Gastrocnemius medialis (tissue), 4 donors: Measurements from ENCODE around the gene ACVRL1. TPM values are rescaled to one million over a fixed set of nuclear protein-coding genes. Genes with fewer than 3 reads are reported as not detected.
A peak's percentile ranks its signal among the peaks of the same experiment; 100 is the strongest.

ENCODE experiments used
- ATAC-seq, 2 donors: fragments of 150-250 bp; one replicate each; pipeline ENCODE4 v1.9.1; 2016
- DNase-seq, 2 donors: peaks; one replicate each; pipeline ENCODE4 v3.0.0-alpha.2; 2019
- H3K27ac ChIP-seq, 4 donors: fragments of 200-600 bp; sonication (generic); 1 replicate in 1 of 4; 2 replicates in 3 of 4; pipeline ENCODE4 v1.5.1; 2016 to 2018; ENCODE audit warnings: mild to moderate bottlenecking in 2 of 4, moderate library complexity in 1 of 4
- H3K27me3 ChIP-seq, 3 donors: fragments of 200-600 bp; sonication (generic) in 2 of 3; 1 replicate in 1 of 3; 2 replicates in 2 of 3; pipeline versions ENCODE4 v1.5.1 to v1.6.0; 2016 to 2019; ENCODE audit warnings: mild to moderate bottlenecking in 1 of 3, moderate library complexity in 1 of 3
- H3K36me3 ChIP-seq, 2 donors: fragments of 200-600 bp; sonication (generic) in 1 of 2; one replicate each; pipeline ENCODE4 v1.5.1; 2017 to 2018
- H3K4me1 ChIP-seq, 2 donors: fragments of 200-600 bp; sonication (generic) in 1 of 2; one replicate each; pipeline ENCODE4 v1.5.1; 2016 to 2017; ENCODE audit warnings: mild to moderate bottlenecking in 2 of 2
- H3K4me3 ChIP-seq, 4 donors: fragments of 200-600 bp; sonication (generic) in 3 of 4; 1 replicate in 1 of 4; 2 replicates in 3 of 4; pipeline ENCODE4 v1.5.1; 2016 to 2019; ENCODE audit warnings: mild to moderate bottlenecking in 2 of 4
- H3K9me3 ChIP-seq, 3 donors: fragments of 200-600 bp; sonication (generic) in 2 of 3; 1 replicate in 1 of 3; 2 replicates in 2 of 3; pipeline ENCODE4 v1.5.1; 2016 to 2019
- POLR2A ChIP-seq, 2 donors: fragments of 450-650 bp; IDR thresholded peaks; one replicate each; pipeline ENCODE4 v1.6.1; 2017; ENCODE audit warnings: antibody characterized with exemption in 2 of 2, mild to moderate bottlenecking in 2 of 2, moderate library complexity in 2 of 2
- in situ Hi-C, 4 donors: fragments of 200-750 bp; cut with MboI; loops; one replicate each; pipeline versions ENCODE4 v1.15.0 to v1.8.0; 2017; ENCODE audit warnings: low sequenced_read_pairs in 4 of 4
- intact Hi-C: fragments of 100-400 bp; cut with DNase I; formaldehyde crosslinking; loops from one replicate; pipeline ENCODE4 v1.15.1; 2023; ENCODE audit warnings: low total_unique reads
- total RNA-seq, 4 donors: library from RNA; depleted of rRNA; stranded (reverse); fragments of >200 nt; gene quantifications; one replicate each; pipeline versions ENCODE4 v1.1.0 to v1.2.3, GENCODE V29; 2016
- TF ChIP-seq, protein P1 (sequence below), 5 experiments: fragments of 450-650 bp in 3 of 5; fragments of 200-600 bp in 2 of 5; sonication (generic) in 2 of 5; IDR thresholded peaks in 4 of 5; conservative IDR thresholded peaks in 1 of 5; 1 replicate in 4 of 5; 2 replicates in 1 of 5; pipeline ENCODE4 v1.5.1; 2016 to 2019; ENCODE audit warnings: antibody characterized with exemption in 5 of 5, mild to moderate bottlenecking in 3 of 5, moderate library complexity in 3 of 5

The ACVRL1 gene
- total RNA-seq, 4 donors from 2014 or later, result 37.1 to 53.5 (median 43.3) TPM

DNA sequence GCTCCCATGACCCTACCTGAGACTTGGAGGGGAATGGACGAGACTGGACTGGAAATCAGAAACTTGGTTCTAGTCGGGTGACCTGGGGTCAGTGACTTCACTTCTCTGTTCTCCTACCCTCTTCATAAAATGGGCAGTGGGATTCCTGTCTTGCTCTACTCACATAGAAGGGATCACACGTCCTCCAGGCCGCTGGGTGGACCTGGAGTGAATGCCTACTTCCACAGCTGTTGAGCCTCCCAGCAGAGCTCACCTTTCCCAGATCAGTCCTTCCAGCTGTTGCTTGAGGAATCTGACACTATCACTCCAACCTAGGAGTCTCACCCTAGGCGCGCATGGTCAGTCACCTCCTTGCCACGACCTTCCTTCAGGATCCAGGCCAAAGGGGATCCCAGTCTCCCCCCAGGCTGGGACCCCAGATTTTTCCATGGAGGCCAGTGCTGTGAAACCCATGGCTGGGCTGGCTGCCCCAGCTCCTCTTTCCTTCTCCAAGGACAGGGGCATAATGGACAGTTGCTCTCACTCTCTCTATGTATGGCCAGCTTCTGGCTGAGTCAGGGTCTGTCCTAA, 637 bp downstream of the ACVRL1 start:
- TF ChIP-seq, protein P1, sequence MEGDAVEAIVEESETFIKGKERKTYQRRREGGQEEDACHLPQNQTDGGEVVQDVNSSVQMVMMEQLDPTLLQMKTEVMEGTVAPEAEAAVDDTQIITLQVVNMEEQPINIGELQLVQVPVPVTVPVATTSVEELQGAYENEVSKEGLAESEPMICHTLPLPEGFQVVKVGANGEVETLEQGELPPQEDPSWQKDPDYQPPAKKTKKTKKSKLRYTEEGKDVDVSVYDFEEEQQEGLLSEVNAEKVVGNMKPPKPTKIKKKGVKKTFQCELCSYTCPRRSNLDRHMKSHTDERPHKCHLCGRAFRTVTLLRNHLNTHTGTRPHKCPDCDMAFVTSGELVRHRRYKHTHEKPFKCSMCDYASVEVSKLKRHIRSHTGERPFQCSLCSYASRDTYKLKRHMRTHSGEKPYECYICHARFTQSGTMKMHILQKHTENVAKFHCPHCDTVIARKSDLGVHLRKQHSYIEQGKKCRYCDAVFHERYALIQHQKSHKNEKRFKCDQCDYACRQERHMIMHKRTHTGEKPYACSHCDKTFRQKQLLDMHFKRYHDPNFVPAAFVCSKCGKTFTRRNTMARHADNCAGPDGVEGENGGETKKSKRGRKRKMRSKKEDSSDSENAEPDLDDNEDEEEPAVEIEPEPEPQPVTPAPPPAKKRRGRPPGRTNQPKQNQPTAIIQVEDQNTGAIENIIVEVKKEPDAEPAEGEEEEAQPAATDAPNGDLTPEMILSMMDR (IDR thresholded peaks at IDR 0.05 in 4 of 5, conservative IDR thresholded peaks at IDR 0.05 in 1 of 5), result no peak
- TF ChIP-seq POLR2A (IDR thresholded peaks at IDR 0.05), result no peak
- no peak for DNase-seq
- peak overlapping the region; percentile 78 to 91 (median 86) for H3K27ac ChIP-seq
- peaks cover 12 to 18% (median 15%) of the 10 kb centered on the region in 3 donors for H3K27me3 ChIP-seq
- intact Hi-C loops (no loop called here), in situ Hi-C loops (no loop called here)
- ATAC-seq, result no peak
- H3K36me3 ChIP-seq, result no peaks in the 10 kb centered on the region
- no peaks in the 10 kb centered on the region for H3K9me3 ChIP-seq
- H3K4me3 ChIP-seq, result peak overlapping the region; percentile 44 to 70 (median 60)
- peaks cover 34 to 36% of the 10 kb centered on the region in 2 donors for H3K4me1 ChIP-seq

DNA sequence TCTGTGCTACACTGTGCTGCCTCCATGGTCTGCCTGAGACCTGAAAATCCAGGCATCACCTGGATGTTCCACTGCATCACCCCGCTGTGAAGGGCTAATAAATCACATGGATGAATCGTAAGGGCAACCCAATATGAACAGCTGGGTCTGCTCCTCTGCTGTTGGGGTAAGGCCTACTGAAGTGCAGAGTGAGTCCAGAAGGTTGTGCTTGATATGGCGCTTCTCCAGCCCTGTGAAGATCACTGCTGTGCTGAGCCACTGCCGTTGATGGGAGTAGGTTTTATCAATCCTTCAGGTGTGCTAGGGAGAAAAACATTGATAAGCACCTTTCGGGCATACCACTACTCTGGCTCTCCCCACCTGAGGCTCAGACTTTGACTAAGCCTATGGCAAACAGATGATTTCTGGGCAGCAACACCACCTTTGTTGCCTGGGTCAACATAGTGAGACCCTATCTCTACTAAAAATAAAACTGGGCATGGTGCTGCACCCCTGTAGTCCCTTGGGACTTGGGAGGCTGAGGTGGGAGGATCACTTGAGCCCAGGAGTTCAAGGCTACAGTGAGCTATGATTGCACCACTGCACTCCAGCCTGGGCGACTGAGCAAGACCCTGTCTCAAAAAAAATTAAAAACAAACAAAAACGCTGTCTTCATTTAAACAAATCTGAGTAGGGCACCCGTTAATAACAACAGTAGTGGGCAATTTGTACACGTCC, 1.7 kb downstream of the ACVRL1 start:
- peaks cover 37 to 41% of the 10 kb centered on the region in 2 donors for H3K4me1 ChIP-seq
- H3K9me3 ChIP-seq, result no peaks in the 10 kb centered on the region
- intact Hi-C loops, result no loop called here
- no peaks in the 10 kb centered on the region for H3K36me3 ChIP-seq
- H3K27ac ChIP-seq, result peak overlapping the region; percentile 78 to 91 (median 86)
- no peak for ATAC-seq
- TF ChIP-seq POLR2A (IDR thresholded peaks at IDR 0.05), result no peak
- TF ChIP-seq, protein P1 (IDR thresholded peaks at IDR 0.05 in 4 of 5, conservative IDR thresholded peaks at IDR 0.05 in 1 of 5), result no peak
- H3K4me3 ChIP-seq, result peak overlapping the region; percentile 36 to 67 (median 49)
- no peak for DNase-seq
- in situ Hi-C loops, result no loop called here
- H3K27me3 ChIP-seq, result peaks cover 12 to 18% (median 15%) of the 10 kb centered on the region in 3 donors

DNA sequence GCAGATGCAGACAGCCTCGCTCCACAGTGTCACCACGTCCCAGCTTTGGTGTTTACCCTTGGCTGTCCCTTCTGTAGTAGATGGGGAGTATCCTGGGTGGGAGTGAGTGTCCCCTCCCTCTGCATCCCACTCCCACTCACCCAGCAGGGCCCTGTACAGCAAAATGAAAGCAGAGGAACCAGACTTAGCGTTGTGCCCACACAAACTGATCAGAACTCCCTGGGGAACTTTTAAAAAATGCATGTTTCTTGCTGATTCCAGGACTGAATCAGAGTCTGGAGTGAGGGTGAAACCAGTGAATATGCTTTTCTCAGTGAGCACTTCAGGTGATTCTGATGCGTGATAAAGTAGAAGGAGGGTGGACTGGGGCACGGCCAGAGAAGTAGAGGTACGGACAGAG, 2.9 kb downstream of the ACVRL1 start:
- Histone ChIP-seq H3K27ac (peak overlapping the region; percentile 78 to 91 (median 86)), H3K36me3 (no peaks in the 10 kb centered on the region), H3K4me3 (peak overlapping the region; percentile 10 to 36 (median 18)), H3K4me1 (peaks cover 37 to 43% of the 10 kb centered on the region in 2 donors), H3K27me3 (peaks cover 12 to 18% (median 15%) of the 10 kb centered on the region in 3 donors), H3K9me3 (no peaks in the 10 kb centered on the region)
- in situ Hi-C loops (no loop called here), intact Hi-C loops (no loop called here)
- ATAC-seq (no peak), DNase-seq (no peak)
- TF ChIP-seq, protein P1 (IDR thresholded peaks at IDR 0.05 in 4 of 5, conservative IDR thresholded peaks at IDR 0.05 in 1 of 5), result no peak
- TF ChIP-seq POLR2A (IDR thresholded peaks at IDR 0.05), result no peak

DNA sequence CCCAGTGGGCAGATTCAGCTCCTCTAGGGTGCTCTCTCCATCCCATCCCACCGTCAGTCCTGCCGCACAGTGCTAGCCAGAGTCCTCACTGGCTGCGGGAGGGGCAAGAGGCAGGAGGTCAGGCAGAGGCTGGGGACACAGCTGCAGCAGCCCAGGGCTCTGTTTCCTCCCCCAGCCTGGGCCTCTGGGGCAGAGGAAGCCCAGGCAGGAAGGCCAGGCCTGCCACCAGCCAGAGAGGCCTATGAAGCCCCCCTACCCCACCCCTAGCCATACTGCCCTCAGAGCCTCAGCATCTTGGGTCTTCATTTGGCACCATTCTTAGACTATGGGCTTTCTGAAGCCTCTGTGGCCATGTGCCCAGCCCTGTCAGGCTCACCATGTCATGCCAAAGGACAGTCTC, 3.4 kb downstream of the ACVRL1 start:
- no peak for DNase-seq
- in situ Hi-C loops (no loop called here), intact Hi-C loops (no loop called here)
- TF ChIP-seq POLR2A (IDR thresholded peaks at IDR 0.05), result no peak
- TF ChIP-seq, protein P1 (IDR thresholded peaks at IDR 0.05 in 4 of 5, conservative IDR thresholded peaks at IDR 0.05 in 1 of 5), result no peak
- Histone ChIP-seq H3K36me3 (no peaks in the 10 kb centered on the region), H3K4me3 (peak overlapping the region; percentile 10 to 36 (median 18)), H3K4me1 (peaks cover 37 to 43% of the 10 kb centered on the region in 2 donors), H3K9me3 (no peaks in the 10 kb centered on the region), H3K27ac (peak overlapping the region; percentile 78 to 91 (median 86)), H3K27me3 (peaks cover 12 to 18% (median 15%) of the 10 kb centered on the region in 3 donors)
- no peak for ATAC-seq
